CD4-positive, alpha-beta T cell treated with Interleukin-2 at 100 ng/mL for 4 hours (primary cell): ENCODE results near the gene NUDT14.

Source experiments
- DNase-seq: peaks from one replicate; pipeline ENCODE4 v3.0.0-alpha.2; 2020; ENCODE audit warnings: low spot score

Gene NUDT14

GRCh38 chr14:105146181-105146975, 34.7 kb downstream of the NUDT14 start:
- no peak for DNase-seq

DNA sequence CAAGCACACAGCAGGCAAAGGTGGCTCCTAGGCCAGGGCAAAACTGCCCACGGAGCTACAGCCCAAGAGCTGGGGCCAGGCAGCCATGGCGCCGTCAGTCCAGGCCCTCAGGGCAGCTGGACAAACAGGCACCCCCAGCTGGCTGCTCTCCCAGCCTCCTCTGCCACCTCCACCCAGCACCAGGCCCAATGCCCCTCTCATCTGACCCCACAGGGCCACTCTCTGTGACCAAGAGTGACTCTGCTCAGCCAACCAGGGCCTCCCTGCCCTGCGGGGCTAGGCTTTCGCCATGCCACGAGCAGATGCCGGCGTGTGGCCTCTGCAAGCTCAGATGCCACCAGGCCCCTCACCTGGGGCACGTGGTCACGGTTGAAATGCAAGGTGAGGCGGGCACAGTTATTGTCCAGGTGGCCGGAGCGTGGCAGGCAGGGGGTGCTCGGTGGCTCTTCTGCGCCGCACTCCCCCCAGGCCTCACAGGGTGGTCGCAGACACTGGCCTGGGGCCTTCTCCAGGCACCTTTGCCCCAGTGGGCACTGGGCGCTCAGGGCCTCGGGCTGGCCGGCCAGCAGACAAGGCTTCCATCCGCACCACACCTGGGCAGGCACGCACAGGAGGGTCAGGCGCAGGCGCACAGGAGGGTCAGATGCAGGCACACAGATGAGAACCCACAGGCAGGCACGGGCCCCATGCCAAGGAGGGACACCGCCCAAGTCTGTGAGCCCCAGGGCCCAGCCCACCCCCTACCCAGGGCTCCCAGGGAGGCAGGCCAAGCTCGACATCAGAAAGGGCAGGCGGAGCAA, 35.5 kb downstream of the NUDT14 start:
- DNase-seq = no peak

DNA sequence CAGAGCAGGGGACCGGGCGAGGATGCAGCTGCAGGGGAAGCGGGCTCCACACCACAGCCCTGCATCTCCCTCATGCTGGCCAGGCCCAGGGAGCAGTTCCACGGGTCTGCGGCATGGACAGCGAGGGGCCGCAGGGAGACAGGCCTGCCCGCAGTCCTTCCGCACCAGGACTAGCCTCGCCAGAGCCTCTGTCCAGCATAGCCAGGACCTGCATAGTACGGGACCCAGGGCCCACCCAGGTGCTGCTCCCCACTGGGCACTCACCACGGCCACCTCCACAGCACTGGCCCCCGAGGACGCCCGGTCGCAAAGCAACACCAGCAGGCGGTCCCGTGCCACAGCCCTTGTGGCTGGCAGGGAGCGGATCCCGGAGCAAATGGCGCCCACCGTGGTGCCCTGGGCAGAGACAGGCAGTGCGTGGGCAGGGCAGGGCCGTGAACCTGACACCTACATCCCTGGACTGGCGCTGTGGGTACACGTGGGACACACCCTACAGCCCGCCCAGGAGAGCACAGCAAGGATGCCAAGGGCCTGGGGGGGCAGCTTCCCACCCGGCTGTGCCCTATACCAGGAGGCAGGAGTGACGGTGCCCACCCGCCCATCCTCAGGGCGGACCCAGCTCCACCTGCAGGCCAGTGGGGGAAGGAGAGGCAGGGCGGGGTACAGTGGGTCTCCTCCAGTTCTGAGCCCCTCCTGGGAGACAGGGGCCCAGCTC, 36.3 kb downstream of the NUDT14 start:
- DNase-seq = no peak

DNA sequence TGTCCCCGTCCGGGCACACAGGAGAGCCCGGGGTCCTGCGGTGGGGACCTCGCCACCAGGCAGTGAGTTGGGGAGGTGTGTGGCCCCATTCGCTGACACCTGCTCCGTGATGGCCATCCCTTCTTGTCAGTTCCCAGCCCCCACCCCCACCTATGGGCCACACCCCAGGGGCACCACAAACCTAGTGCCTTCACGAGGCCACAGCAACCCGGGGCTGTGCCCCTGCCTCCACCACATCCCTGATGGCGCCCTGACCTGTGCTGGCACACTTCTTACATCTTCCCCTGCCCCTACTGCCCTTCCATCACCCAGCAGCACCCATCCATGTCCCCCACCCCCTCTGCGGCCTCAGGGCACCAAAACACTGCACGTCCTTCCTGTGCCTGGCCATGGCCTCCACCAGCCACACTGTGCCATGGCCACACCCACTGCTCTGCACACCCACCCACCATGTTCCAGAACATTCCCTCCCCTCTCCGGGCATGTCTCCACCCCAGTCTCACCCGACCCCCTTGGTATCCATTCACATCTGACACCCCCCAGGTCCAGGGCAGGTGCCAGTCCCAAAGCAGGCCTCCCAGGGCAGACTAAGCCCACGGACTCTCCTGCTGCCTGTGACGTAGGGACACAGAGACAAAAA, 37.0 kb downstream of the NUDT14 start:
- no peak for DNase-seq

- no peak for DNase-seq
These were observed 37.6 kb downstream of the NUDT14 start for GRCh38 chr14:105143451-105144025.

- DNase-seq = no peak
These were observed 38.3 kb downstream of the NUDT14 start for GRCh38 chr14:105142651-105143450.

GRCh38 chr14:105141486-105142281, 39.4 kb downstream of the NUDT14 start:
- no peak for DNase-seq

- no peak for DNase-seq
These were observed 40.1 kb downstream of the NUDT14 start for GRCh38 chr14:105141026-105141425.

- DNase-seq = no peak
These were observed 40.5 kb downstream of the NUDT14 start for GRCh38 chr14:105140581-105140980.

GRCh38 chr14:105139831-105140239, 41.3 kb downstream of the NUDT14 start:
- DNase-seq = no peak

- DNase-seq = no peak
These were observed 41.8 kb downstream of the NUDT14 start for GRCh38 chr14:105139212-105139825.

- no peak for DNase-seq
These were observed 42.5 kb downstream of the NUDT14 start for GRCh38 chr14:105138551-105139111.

DNA sequence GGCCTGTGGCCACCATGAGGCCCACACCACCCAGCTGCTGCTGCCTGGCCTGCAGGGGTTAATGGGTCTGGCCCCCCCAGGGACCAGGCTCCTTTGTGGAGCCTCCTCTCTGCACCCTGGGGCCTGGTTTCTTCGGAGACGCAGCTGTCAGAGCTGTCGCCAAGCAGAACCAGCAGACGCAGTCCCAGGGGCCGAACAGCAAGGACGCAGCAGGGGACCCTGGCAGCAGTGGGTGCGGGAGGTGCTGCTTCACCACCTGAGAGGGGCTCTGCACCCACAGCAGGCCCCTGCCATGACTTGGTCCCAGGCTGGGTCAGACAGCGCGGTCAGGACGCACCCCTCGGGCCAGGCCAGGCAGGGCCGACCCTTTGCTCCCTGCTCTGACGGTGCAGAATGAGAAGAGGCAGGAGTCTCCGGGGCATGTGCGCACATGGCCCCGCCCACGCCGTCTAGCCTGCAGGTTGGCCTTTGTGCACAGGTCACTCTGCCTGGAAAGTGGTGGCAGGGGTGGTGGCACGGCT, 43.0 kb downstream of the NUDT14 start:
- no peak for DNase-seq

- DNase-seq = no peak
These were observed 43.6 kb downstream of the NUDT14 start for GRCh38 chr14:105137481-105138020.

- DNase-seq = no peak
These were observed 44.5 kb downstream of the NUDT14 start for GRCh38 chr14:105136401-105137322.

- no peak for DNase-seq
These were observed 45.3 kb downstream of the NUDT14 start for GRCh38 chr14:105135700-105136395.
